ENCODE data around the gene CNTNAP5.

GRCh38 chr2:124652099-124652498 is 627.0 kb downstream of the CNTNAP5 start:
- TF ChIP-seq, protein P1, sequence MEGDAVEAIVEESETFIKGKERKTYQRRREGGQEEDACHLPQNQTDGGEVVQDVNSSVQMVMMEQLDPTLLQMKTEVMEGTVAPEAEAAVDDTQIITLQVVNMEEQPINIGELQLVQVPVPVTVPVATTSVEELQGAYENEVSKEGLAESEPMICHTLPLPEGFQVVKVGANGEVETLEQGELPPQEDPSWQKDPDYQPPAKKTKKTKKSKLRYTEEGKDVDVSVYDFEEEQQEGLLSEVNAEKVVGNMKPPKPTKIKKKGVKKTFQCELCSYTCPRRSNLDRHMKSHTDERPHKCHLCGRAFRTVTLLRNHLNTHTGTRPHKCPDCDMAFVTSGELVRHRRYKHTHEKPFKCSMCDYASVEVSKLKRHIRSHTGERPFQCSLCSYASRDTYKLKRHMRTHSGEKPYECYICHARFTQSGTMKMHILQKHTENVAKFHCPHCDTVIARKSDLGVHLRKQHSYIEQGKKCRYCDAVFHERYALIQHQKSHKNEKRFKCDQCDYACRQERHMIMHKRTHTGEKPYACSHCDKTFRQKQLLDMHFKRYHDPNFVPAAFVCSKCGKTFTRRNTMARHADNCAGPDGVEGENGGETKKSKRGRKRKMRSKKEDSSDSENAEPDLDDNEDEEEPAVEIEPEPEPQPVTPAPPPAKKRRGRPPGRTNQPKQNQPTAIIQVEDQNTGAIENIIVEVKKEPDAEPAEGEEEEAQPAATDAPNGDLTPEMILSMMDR (IDR thresholded peaks at IDR 0.05): no peak
- no peak for TF ChIP-seq POLR2A (IDR thresholded peaks at IDR 0.05; ENCODE audit: low read depth)
- TF ChIP-seq POLR2AphosphoS5 (IDR thresholded peaks at IDR 0.05): no peak

Data from esophagus muscularis mucosa (tissue), 3 donors.